ENCODE results near the gene ZNF346. TPM values are rescaled to one million over a fixed set of nuclear protein-coding genes. Genes with fewer than 3 reads are reported as not detected.

ZNF346 gene
- total RNA-seq, 1 donor from 2014 or later: 48.6 TPM

GRCh38 chr5:177020033-177020432, 2.5 kb upstream of the ZNF346 start:
- DNase-seq (ENCODE audit: low spot score in 2 of 2, unreplicated experiment in 2 of 2): no peak
- no peak for TF ChIP-seq CTCF (IDR thresholded peaks at IDR 0.05; ENCODE audit: unreplicated experiment)
- H3K4me3 Mint-ChIP-seq: no peak overlapping the region
- H3K27me3 Mint-ChIP-seq (ENCODE audit: low read depth): no peaks in the 10 kb centered on the region
- no peaks in the 10 kb centered on the region for H3K9me3 Mint-ChIP-seq
- H3K36me3 Mint-ChIP-seq: peaks cover 3% of the 10 kb centered on the region
- H3K4me1 Mint-ChIP-seq: peaks cover 22% of the 10 kb centered on the region
- no peak overlapping the region for H3K27ac Mint-ChIP-seq

- Mint-ChIP-seq H3K9me3 (no peaks in the 10 kb centered on the region), H3K27ac (peak overlapping the region; percentile 99), H3K36me3 (peaks cover 11% of the 10 kb centered on the region), H3K4me3 (peak overlapping the region; percentile 99), H3K4me1 (peaks cover 26% of the 10 kb centered on the region), H3K27me3 (ENCODE audit: low read depth) (no peaks in the 10 kb centered on the region)
- no peak for TF ChIP-seq CTCF (IDR thresholded peaks at IDR 0.05; ENCODE audit: unreplicated experiment)
- DNase-seq (ENCODE audit: low spot score in 2 of 2, unreplicated experiment in 2 of 2): no peak
Observed at GRCh38 chr5:177023303-177023664, 788 bp downstream of the ZNF346 start.

GRCh38 chr5:177024559-177024958, 2.1 kb downstream of the ZNF346 start:
- no peak for DNase-seq (ENCODE audit: low spot score in 2 of 2, unreplicated experiment in 2 of 2)
- Mint-ChIP-seq H3K27ac (peak overlapping the region; percentile 32), H3K4me3 (no peak overlapping the region), H3K9me3 (no peaks in the 10 kb centered on the region), H3K27me3 (ENCODE audit: low read depth) (no peaks in the 10 kb centered on the region), H3K4me1 (peaks cover 26% of the 10 kb centered on the region), H3K36me3 (peaks cover 16% of the 10 kb centered on the region)
- TF ChIP-seq CTCF (IDR thresholded peaks at IDR 0.05; ENCODE audit: unreplicated experiment): no peak

GRCh38 chr5:177025101-177025601, 2.7 kb downstream of the ZNF346 start:
- Mint-ChIP-seq H3K27ac (peak overlapping the region; percentile 39), H3K4me3 (no peak overlapping the region)
- no peak for DNase-seq (ENCODE audit: low spot score in 2 of 2, unreplicated experiment in 2 of 2)

GRCh38 chr5:177027665-177028064, 5.2 kb downstream of the ZNF346 start:
- no peak overlapping the region for H3K27ac Mint-ChIP-seq
- no peaks in the 10 kb centered on the region for H3K27me3 Mint-ChIP-seq (ENCODE audit: low read depth)
- no peak for TF ChIP-seq CTCF (IDR thresholded peaks at IDR 0.05; ENCODE audit: unreplicated experiment)
- H3K4me1 Mint-ChIP-seq: peaks cover 18% of the 10 kb centered on the region
- peaks cover 7% of the 10 kb centered on the region for H3K9me3 Mint-ChIP-seq
- no peak for DNase-seq (ENCODE audit: low spot score in 2 of 2, unreplicated experiment in 2 of 2)
- H3K36me3 Mint-ChIP-seq: peaks cover 30% of the 10 kb centered on the region
- H3K4me3 Mint-ChIP-seq: no peak overlapping the region

More at GRCh38 chr5:177025101-177025601, 2.7 kb downstream of the ZNF346 start:
- Mint-ChIP-seq H3K27me3 (ENCODE audit: low read depth) (no peaks in the 10 kb centered on the region), H3K9me3 (no peaks in the 10 kb centered on the region), H3K36me3 (peaks cover 20% of the 10 kb centered on the region), H3K4me1 (peaks cover 26% of the 10 kb centered on the region)
- TF ChIP-seq CTCF (IDR thresholded peaks at IDR 0.05; ENCODE audit: unreplicated experiment): no peak

GRCh38 chr5:177029498-177029897, 7.0 kb downstream of the ZNF346 start:
- Mint-ChIP-seq H3K27ac (no peak overlapping the region), H3K27me3 (ENCODE audit: low read depth) (no peaks in the 10 kb centered on the region), H3K4me3 (no peak overlapping the region), H3K4me1 (peaks cover 9% of the 10 kb centered on the region), H3K36me3 (peaks cover 38% of the 10 kb centered on the region), H3K9me3 (peaks cover 7% of the 10 kb centered on the region)
- no peak for DNase-seq (ENCODE audit: low spot score in 2 of 2, unreplicated experiment in 2 of 2)
- TF ChIP-seq CTCF (IDR thresholded peaks at IDR 0.05; ENCODE audit: unreplicated experiment): no peak
